ENCODE data around the gene P2RX3. TPM values are rescaled to one million over a fixed set of nuclear protein-coding genes. Genes with fewer than 3 reads are reported as not detected.

The P2RX3 gene
- total and polyA plus RNA-seq, 2 donors from 2014 or later: not detected

- no peaks in the 10 kb centered on the region for H3K27me3 ChIP-seq (ENCODE audit: control insufficient read depth, insufficient read depth, low read length)
- intact Hi-C loops (cut with DNase I): no loop called here
- no peak for TF ChIP-seq CTCF (IDR thresholded peaks at IDR 0.05; ENCODE audit: borderline replicate concordance, extremely low read depth, insufficient read depth)
- no peak overlapping the region for H3K9ac ChIP-seq (ENCODE audit: low read length in 3 of 3)
- no peak overlapping the region for H3K27ac ChIP-seq (ENCODE audit: low read depth in 2 of 2, low read length in 2 of 2)
- H3K4me1 ChIP-seq (ENCODE audit: control insufficient read depth in 2 of 3, insufficient read depth in 2 of 3, low read depth in 1 of 3, low read length in 3 of 3): peaks cover 0 to 3% (median 0%) of the 10 kb centered on the region in 3 donors
- H3K9me3 ChIP-seq (ENCODE audit: control insufficient read depth in 2 of 3, insufficient read depth in 1 of 3, low read length in 3 of 3): peaks cover 0 to 7% (median 0%) of the 10 kb centered on the region in 3 donors
- FAIRE-seq: no peak
- H3K4me3 ChIP-seq (ENCODE audit: low read length in 3 of 3): no peak overlapping the region
- H3K36me3 ChIP-seq (ENCODE audit: control insufficient read depth in 2 of 3, insufficient read depth in 3 of 3, low read length in 3 of 3): peaks cover 5 to 41% (median 28%) of the 10 kb centered on the region in 3 donors
- no peak for DNase-seq
Measured at GRCh38 chr11:57303280-57303989, 34.7 kb upstream of the P2RX3 start.

- H3K36me3 ChIP-seq (ENCODE audit: control insufficient read depth in 2 of 3, insufficient read depth in 3 of 3, low read length in 3 of 3): peaks cover 5 to 38% (median 26%) of the 10 kb centered on the region in 3 donors
- no peak for FAIRE-seq
- H3K4me1 ChIP-seq (ENCODE audit: control insufficient read depth in 2 of 3, insufficient read depth in 2 of 3, low read depth in 1 of 3, low read length in 3 of 3): peaks cover 0 to 3% (median 0%) of the 10 kb centered on the region in 3 donors
- intact Hi-C loops (cut with DNase I): no loop called here
- no peak overlapping the region for H3K9ac ChIP-seq (ENCODE audit: low read length in 3 of 3)
- no peak overlapping the region for H3K4me3 ChIP-seq (ENCODE audit: low read length in 3 of 3)
- DNase-seq: peak in 1 of 5 donors; percentile 48
- no peak for TF ChIP-seq CTCF (IDR thresholded peaks at IDR 0.05; ENCODE audit: borderline replicate concordance, extremely low read depth, insufficient read depth)
- H3K9me3 ChIP-seq (ENCODE audit: control insufficient read depth in 2 of 3, insufficient read depth in 1 of 3, low read length in 3 of 3): peaks cover 0 to 4% (median 0%) of the 10 kb centered on the region in 3 donors
- H3K27ac ChIP-seq (ENCODE audit: low read depth in 2 of 2, low read length in 2 of 2): no peak overlapping the region
- H3K27me3 ChIP-seq (ENCODE audit: control insufficient read depth, insufficient read depth, low read length): no peaks in the 10 kb centered on the region
Measured at GRCh38 chr11:57303990-57304579, 34.1 kb upstream of the P2RX3 start.

GRCh38 chr11:57305523-57305922 is 32.6 kb upstream of the P2RX3 start:
- TF ChIP-seq CTCF (IDR thresholded peaks at IDR 0.05; ENCODE audit: borderline replicate concordance, extremely low read depth, insufficient read depth): no peak
- Histone ChIP-seq H3K9ac (ENCODE audit: low read length in 3 of 3) (no peak overlapping the region), H3K36me3 (ENCODE audit: control insufficient read depth in 2 of 3, insufficient read depth in 3 of 3, low read length in 3 of 3) (peaks cover 3 to 24% (median 18%) of the 10 kb centered on the region in 3 donors), H3K4me1 (ENCODE audit: control insufficient read depth in 2 of 3, insufficient read depth in 2 of 3, low read depth in 1 of 3, low read length in 3 of 3) (peaks cover 0 to 6% (median under 1%) of the 10 kb centered on the region in 3 donors), H3K27ac (ENCODE audit: low read depth in 2 of 2, low read length in 2 of 2) (no peak overlapping the region), H3K27me3 (ENCODE audit: control insufficient read depth, insufficient read depth, low read length) (no peaks in the 10 kb centered on the region), H3K9me3 (ENCODE audit: control insufficient read depth in 2 of 3, insufficient read depth in 1 of 3, low read length in 3 of 3) (no peaks in the 10 kb centered on the region), H3K4me3 (ENCODE audit: low read length in 3 of 3) (no peak overlapping the region)
- DNase-seq (peak in 1 of 5 donors; percentile 31), FAIRE-seq (no peak)
- intact Hi-C loops (cut with DNase I): no loop called here

All from kidney (tissue), 14 donors.